Measurements from ENCODE around the gene ADNP. TPM values are rescaled to one million over a fixed set of nuclear protein-coding genes. Genes with fewer than 3 reads are reported as not detected.
A peak's percentile ranks its signal among the peaks of the same experiment; 100 is the strongest.

The ADNP gene
- total RNA-seq, 1 donor = 23.5 TPM

DNA sequence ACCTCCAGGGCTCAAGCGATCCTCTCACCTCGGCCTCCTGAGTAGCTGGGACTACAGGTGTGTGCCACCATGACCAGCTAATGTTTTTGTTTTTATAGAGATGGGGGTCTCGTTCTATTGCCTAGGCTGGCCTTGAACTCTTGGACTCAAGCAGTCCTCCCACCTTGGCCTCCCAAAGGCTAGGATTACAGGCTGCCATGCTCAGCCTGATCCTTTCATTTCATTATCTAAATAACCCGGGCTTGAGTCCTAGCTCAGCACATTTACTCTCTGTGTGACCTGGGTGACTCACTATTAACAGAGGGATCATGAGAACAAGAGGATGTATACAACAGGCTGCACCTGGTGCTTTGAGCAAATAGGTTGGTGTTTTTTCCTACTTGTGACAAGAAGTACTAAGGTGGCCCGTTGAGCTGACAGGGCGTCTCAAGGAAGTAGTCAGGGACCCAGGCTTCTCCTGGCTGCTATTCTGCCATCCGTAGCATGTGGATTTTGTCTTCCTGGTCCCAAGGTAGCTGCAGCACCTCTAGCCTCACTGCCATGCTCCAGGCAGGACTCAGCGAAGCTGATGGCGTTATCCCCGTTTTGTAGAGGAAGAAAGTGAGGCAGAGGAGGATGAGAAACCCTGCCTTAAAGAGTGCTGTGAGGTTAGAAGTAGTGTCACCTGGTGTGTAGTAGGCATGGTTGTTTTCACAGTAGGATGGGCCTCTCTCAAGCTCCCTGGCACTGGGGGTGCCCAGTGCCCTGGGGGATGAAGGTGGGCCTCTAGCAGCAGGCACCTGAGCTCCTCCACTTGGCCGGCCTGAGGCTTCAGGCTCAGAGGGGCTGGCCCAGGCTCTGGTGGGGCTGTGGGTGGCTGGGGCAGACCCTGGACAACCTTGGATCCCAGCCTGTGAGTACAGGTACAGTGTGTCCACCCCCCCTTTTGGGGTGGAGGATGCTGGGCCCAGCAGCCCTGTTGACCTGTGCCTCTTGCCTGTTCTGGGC is 62.4 kb downstream of the ADNP start:
- TF ChIP-seq, protein P1, sequence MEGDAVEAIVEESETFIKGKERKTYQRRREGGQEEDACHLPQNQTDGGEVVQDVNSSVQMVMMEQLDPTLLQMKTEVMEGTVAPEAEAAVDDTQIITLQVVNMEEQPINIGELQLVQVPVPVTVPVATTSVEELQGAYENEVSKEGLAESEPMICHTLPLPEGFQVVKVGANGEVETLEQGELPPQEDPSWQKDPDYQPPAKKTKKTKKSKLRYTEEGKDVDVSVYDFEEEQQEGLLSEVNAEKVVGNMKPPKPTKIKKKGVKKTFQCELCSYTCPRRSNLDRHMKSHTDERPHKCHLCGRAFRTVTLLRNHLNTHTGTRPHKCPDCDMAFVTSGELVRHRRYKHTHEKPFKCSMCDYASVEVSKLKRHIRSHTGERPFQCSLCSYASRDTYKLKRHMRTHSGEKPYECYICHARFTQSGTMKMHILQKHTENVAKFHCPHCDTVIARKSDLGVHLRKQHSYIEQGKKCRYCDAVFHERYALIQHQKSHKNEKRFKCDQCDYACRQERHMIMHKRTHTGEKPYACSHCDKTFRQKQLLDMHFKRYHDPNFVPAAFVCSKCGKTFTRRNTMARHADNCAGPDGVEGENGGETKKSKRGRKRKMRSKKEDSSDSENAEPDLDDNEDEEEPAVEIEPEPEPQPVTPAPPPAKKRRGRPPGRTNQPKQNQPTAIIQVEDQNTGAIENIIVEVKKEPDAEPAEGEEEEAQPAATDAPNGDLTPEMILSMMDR (IDR thresholded peaks at IDR 0.05; ENCODE audit: extremely low read depth, low read depth, low read length) = no peak
- no peaks in the 10 kb centered on the region for H3K4me1 ChIP-seq (ENCODE audit: insufficient read depth, low read length)
- no peaks in the 10 kb centered on the region for H3K79me2 ChIP-seq (ENCODE audit: insufficient read depth, low read length)
- H3K9me3 ChIP-seq (ENCODE audit: low read depth, low read length) = no peaks in the 10 kb centered on the region
- H3K36me3 ChIP-seq (ENCODE audit: insufficient read depth, low read length) = no peaks in the 10 kb centered on the region
- DNase-seq (ENCODE audit: insufficient read length, low spot score, missing footprints) = peak; percentile 19
- no peaks in the 10 kb centered on the region for H3K27me3 ChIP-seq (ENCODE audit: insufficient read depth, low read length)
- H2AFZ ChIP-seq (ENCODE audit: low read length) = no peak overlapping the region
- H4K20me1 ChIP-seq (ENCODE audit: insufficient read depth, low read length) = no peaks in the 10 kb centered on the region
- no peak overlapping the region for H3K4me2 ChIP-seq (ENCODE audit: insufficient read depth, low read length)
- no peak overlapping the region for H3K4me3 ChIP-seq (ENCODE audit: insufficient read depth, low read length)
- no peak overlapping the region for H3K27ac ChIP-seq (ENCODE audit: low read depth, low read length)

DNA sequence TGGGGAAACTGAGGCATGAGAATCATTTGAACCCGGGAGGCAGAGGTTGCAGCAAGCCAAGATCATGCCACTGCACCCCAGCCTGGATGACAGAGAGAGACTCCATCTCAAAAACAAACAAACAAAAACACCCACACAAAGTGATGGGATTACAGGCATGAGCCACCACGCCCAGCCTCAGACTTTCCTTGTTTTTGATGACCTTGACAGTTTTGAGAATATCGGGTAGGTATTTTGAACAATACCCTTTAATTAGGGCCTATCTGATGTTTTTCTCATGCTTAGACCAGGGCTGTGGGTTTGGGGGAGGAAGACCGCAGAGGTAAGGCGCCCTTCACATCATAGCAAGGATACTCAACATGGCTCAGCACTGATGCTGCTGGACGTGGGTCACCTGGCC is 63.4 kb downstream of the ADNP start:
- Histone ChIP-seq H3K4me3 (ENCODE audit: insufficient read depth, low read length) (no peak overlapping the region), H3K27me3 (ENCODE audit: insufficient read depth, low read length) (no peaks in the 10 kb centered on the region), H3K79me2 (ENCODE audit: insufficient read depth, low read length) (no peaks in the 10 kb centered on the region), H3K36me3 (ENCODE audit: insufficient read depth, low read length) (no peaks in the 10 kb centered on the region), H4K20me1 (ENCODE audit: insufficient read depth, low read length) (no peaks in the 10 kb centered on the region), H3K4me2 (ENCODE audit: insufficient read depth, low read length) (no peak overlapping the region), H3K4me1 (ENCODE audit: insufficient read depth, low read length) (no peaks in the 10 kb centered on the region), H3K9me3 (ENCODE audit: low read depth, low read length) (no peaks in the 10 kb centered on the region), H2AFZ (ENCODE audit: low read length) (no peak overlapping the region), H3K27ac (ENCODE audit: low read depth, low read length) (no peak overlapping the region)
- DNase-seq (ENCODE audit: insufficient read length, low spot score, missing footprints) = no peak
- TF ChIP-seq, protein P1 (IDR thresholded peaks at IDR 0.05; ENCODE audit: extremely low read depth, low read depth, low read length) = no peak

DNA sequence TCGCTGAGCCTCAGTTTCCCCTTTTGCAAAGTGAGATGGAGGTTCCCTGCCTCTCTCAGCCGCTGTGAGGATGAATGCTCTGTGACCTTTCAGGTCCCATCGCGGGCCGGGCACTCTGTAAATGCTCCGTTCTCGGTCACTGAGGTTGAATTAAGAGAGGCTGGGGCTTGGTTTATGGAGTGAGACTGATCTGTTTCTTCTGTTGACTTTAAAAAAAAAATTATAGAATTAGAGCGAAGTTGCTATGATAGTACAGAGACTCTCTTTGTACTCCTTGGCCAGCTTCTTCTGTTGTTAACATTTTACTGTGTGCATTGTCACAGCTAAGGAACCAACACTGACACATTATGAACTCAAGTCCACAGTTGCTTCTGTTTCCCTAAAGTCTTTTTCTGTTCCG is 64.4 kb downstream of the ADNP start:
- Histone ChIP-seq H3K4me1 (ENCODE audit: insufficient read depth, low read length) (no peaks in the 10 kb centered on the region), H3K27me3 (ENCODE audit: insufficient read depth, low read length) (no peaks in the 10 kb centered on the region), H4K20me1 (ENCODE audit: insufficient read depth, low read length) (no peaks in the 10 kb centered on the region), H3K27ac (ENCODE audit: low read depth, low read length) (no peak overlapping the region), H3K79me2 (ENCODE audit: insufficient read depth, low read length) (no peaks in the 10 kb centered on the region), H3K9me3 (ENCODE audit: low read depth, low read length) (no peaks in the 10 kb centered on the region), H3K4me3 (ENCODE audit: insufficient read depth, low read length) (no peak overlapping the region), H3K36me3 (ENCODE audit: insufficient read depth, low read length) (no peaks in the 10 kb centered on the region), H2AFZ (ENCODE audit: low read length) (no peak overlapping the region), H3K4me2 (ENCODE audit: insufficient read depth, low read length) (no peak overlapping the region)
- TF ChIP-seq, protein P1 (IDR thresholded peaks at IDR 0.05; ENCODE audit: extremely low read depth, low read depth, low read length) = no peak
- DNase-seq (ENCODE audit: insufficient read length, low spot score, missing footprints) = peak; percentile 49

DNA sequence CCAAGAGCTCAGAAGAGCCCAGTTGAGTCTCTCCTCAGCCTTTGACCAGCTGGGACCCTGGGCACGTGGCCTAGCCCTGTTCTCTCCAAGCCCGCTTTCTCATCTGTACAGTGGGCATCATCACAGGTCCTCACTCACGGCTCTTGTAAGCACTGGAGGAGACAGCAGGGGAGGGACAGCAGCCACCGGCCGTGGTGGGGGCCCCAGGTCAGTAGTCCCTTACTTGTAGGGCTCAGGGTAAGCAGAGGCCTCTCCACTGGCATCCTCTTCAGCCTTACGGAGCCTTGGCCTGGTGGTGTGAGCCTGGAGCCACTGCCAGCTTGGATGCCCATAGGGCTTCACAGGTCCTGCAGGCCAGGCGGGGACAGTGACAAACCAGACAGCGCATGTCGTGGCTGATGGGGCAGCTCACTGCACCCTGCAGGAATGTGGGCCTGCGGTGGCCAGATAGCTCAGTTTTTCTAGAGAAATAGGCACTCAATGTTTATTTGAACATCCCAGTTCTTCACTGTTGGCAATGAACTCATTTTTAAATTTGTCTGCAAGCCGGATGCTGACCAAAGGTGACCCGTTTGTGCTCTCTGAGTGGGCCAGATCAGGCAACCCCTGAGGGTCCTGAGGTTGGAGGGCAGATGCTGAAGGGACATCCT is 65.1 kb downstream of the ADNP start:
- Histone ChIP-seq H4K20me1 (ENCODE audit: insufficient read depth, low read length) (no peaks in the 10 kb centered on the region), H3K27me3 (ENCODE audit: insufficient read depth, low read length) (no peaks in the 10 kb centered on the region), H3K79me2 (ENCODE audit: insufficient read depth, low read length) (no peaks in the 10 kb centered on the region), H3K36me3 (ENCODE audit: insufficient read depth, low read length) (no peaks in the 10 kb centered on the region), H3K4me3 (ENCODE audit: insufficient read depth, low read length) (no peak overlapping the region), H3K4me1 (ENCODE audit: insufficient read depth, low read length) (no peaks in the 10 kb centered on the region), H3K9me3 (ENCODE audit: low read depth, low read length) (no peaks in the 10 kb centered on the region), H3K4me2 (ENCODE audit: insufficient read depth, low read length) (no peak overlapping the region), H2AFZ (ENCODE audit: low read length) (no peak overlapping the region), H3K27ac (ENCODE audit: low read depth, low read length) (no peak overlapping the region)
- DNase-seq (ENCODE audit: insufficient read length, low spot score, missing footprints) = peak; percentile 38
- TF ChIP-seq, protein P1 (IDR thresholded peaks at IDR 0.05; ENCODE audit: extremely low read depth, low read depth, low read length) = no peak
